HCT116 (cell line): ENCODE results near the gene CUX1. TPM values are rescaled to one million over a fixed set of nuclear protein-coding genes. Genes with fewer than 3 reads are reported as not detected.
A peak's percentile ranks its signal among the peaks of the same experiment; 100 is the strongest.

Experiments used
- ATAC-seq: fragments of 200-7000 bp; cut with Tn5 transposase; 2 replicates; pipeline ENCODE4 v1.9.1; 2020; ENCODE audit warnings: mild to moderate bottlenecking, moderate library complexity
- BruUV-seq: library from RNA; stranded (reverse); fragments of 400-500 nt; replicated peaks from 2 replicates; lab custom pipeline; 2021; lab: Mats Ljungman, UMichigan
- CTCF ChIA-PET: fragments of 300-600 bp; sonication (Branson Sonifier 250); formaldehyde crosslinking; loops from one replicate; lab custom pipeline; 2021; ENCODE audit warnings: antibody characterized with exemption; lab: Charles Lee
- POLR2A ChIA-PET: fragments of 300-600, 350-600 bp; sonication (Branson Sonifier 250); formaldehyde crosslinking; loops from one replicate; lab custom pipeline; 2021; ENCODE audit warnings: antibody characterized with exemption; lab: Charles Lee
- RAD21 ChIA-PET, 2 experiments: fragments of 300-600 bp; sonication (Branson Sonifier 250); formaldehyde crosslinking; loops; one replicate each; lab custom pipeline; 2023; ENCODE audit warnings: low total read pairs in 2 of 2; ENCODE audit not compliant: uncharacterized antibody in 2 of 2, unreplicated experiment in 2 of 2, low non-redundant PET in 1 of 2; lab: Charles Lee
- DNase-seq: peaks from one replicate; pipeline ENCODE4 v3.0.0-alpha.2; 2010; ENCODE audit warnings: low read depth, low spot score
- H2AFZ ChIP-seq: fragments of 200-600 bp; shearing (Covaris generic), sonication (generic); 2 replicates; pipeline ENCODE4 v1.6.1; 2017; ENCODE audit warnings: low read depth, mixed run types, mixed read lengths, antibody characterized with exemption, low read length; ENCODE audit not compliant: poor library complexity, severe bottlenecking
- H3K27ac ChIP-seq: 2 replicates; pipeline ENCODE4 v1.5.1; 2012; ENCODE audit warnings: low read depth, low read length
- H3K27me3 ChIP-seq: fragments of 200-600 bp; sonication (generic); 2 replicates; pipeline ENCODE4 v1.6.1; 2016; ENCODE audit warnings: mixed run types, low read length, mixed read lengths; ENCODE audit not compliant: insufficient read depth
- H3K36me3 ChIP-seq, 2 experiments: fragments of 200-500 bp in 1 of 2; fragments of 200-600 bp in 1 of 2; sonication (Bioruptor generic) in 1 of 2; sonication (generic) in 1 of 2; 2 replicates each; pipeline versions ENCODE4 v1.5.1 to v1.6.1; 2014 to 2016; ENCODE audit warnings: low read length in 2 of 2, inconsistent platforms in 1 of 2, mixed read lengths in 1 of 2, mixed run types in 1 of 2; ENCODE audit not compliant: insufficient read depth in 2 of 2, control insufficient read depth in 1 of 2
- H3K4me1 ChIP-seq, 2 experiments: fragments of 200-600 bp in 1 of 2; sonication (generic) in 1 of 2; 2 replicates each; pipeline versions ENCODE4 v1.5.1 to v1.6.1; 2012 to 2017; ENCODE audit warnings: low read length in 2 of 2, inconsistent platforms in 1 of 2, mild to moderate bottlenecking in 1 of 2, mixed read lengths in 1 of 2, mixed run types in 1 of 2, moderate library complexity in 1 of 2; ENCODE audit not compliant: insufficient read depth in 2 of 2, control insufficient read depth in 1 of 2
- H3K4me2 ChIP-seq: fragments of 200-600 bp; sonication (generic); 2 replicates; pipeline ENCODE4 v1.6.1; 2017; ENCODE audit warnings: mixed run types, low read length, mixed read lengths
- H3K4me3 ChIP-seq, 2 experiments: fragments of 200-600 bp in 1 of 2; sonication (generic) in 1 of 2; replicated peaks in 1 of 2; 2 replicates each; pipeline ENCODE4 v1.5.1; 2011 to 2016; ENCODE audit warnings: low read length in 2 of 2, control low read depth in 1 of 2, low read depth in 1 of 2, mild to moderate bottlenecking in 1 of 2, mixed read lengths in 1 of 2, mixed run types in 1 of 2
- H3K79me2 ChIP-seq: fragments of 200-600 bp; sonication (generic); 2 replicates; pipeline ENCODE4 v1.6.1; 2017; ENCODE audit warnings: mild to moderate bottlenecking, mixed run types, low read length, moderate library complexity, mixed read lengths; ENCODE audit not compliant: insufficient read depth
- H3K9ac ChIP-seq: fragments of 200-600 bp; sonication (generic); 2 replicates; pipeline ENCODE4 v1.6.1; 2016; ENCODE audit warnings: low read length, mixed read lengths
- H3K9me2 ChIP-seq: fragments of 200-600 bp; sonication (generic), shearing (Covaris generic); 2 replicates; pipeline ENCODE4 v1.6.1; 2017; ENCODE audit warnings: mixed run types, mild to moderate bottlenecking, moderate library complexity; ENCODE audit not compliant: insufficient read depth
- H3K9me3 ChIP-seq, 2 experiments: fragments of 200-500 bp in 1 of 2; fragments of 200-600 bp in 1 of 2; sonication (Bioruptor generic) in 1 of 2; sonication (generic) in 1 of 2; 2 replicates each; pipeline ENCODE4 v1.6.1; 2014 to 2017; ENCODE audit warnings: low read length in 2 of 2, mixed read lengths in 2 of 2, inconsistent platforms in 1 of 2, low read depth in 1 of 2, mild to moderate bottlenecking in 1 of 2, mixed run types in 1 of 2, moderate library complexity in 1 of 2; ENCODE audit not compliant: control insufficient read depth in 1 of 2, insufficient read depth in 1 of 2
- H4K20me1 ChIP-seq: fragments of 200-600 bp; sonication (generic), shearing (Covaris generic); 2 replicates; pipeline ENCODE4 v1.6.1; 2017; ENCODE audit warnings: mixed run types, mild to moderate bottlenecking, moderate library complexity; ENCODE audit not compliant: insufficient read depth
- CBX3 ChIP-seq: IDR thresholded peaks from 2 replicates; pipeline ENCODE4 v1.6.1; 2012; ENCODE audit warnings: low read depth
- CEBPB ChIP-seq: IDR thresholded peaks from 2 replicates; pipeline ENCODE4 v1.6.1; 2012; ENCODE audit warnings: low read depth
- ELF1 ChIP-seq: IDR thresholded peaks from 2 replicates; pipeline ENCODE4 v1.6.1; 2012; ENCODE audit warnings: low read depth, borderline replicate concordance
- EZH2 ChIP-seq: fragments of 200-600 bp; sonication (generic); IDR thresholded peaks from 2 replicates; pipeline ENCODE4 v1.6.1; 2017; ENCODE audit warnings: antibody characterized with exemption, mixed run types
- EZH2phosphoT487 ChIP-seq: fragments of 200-600 bp; IDR thresholded peaks from 2 replicates; pipeline ENCODE4 v1.6.1; 2018; ENCODE audit warnings: antibody characterized with exemption, borderline replicate concordance
- FOSL1 ChIP-seq: IDR thresholded peaks from 2 replicates; pipeline ENCODE4 v1.6.1; 2012; ENCODE audit warnings: low read depth
- POLR2A ChIP-seq: IDR thresholded peaks from 2 replicates; pipeline ENCODE4 v1.7.0; 2011; ENCODE audit warnings: borderline replicate concordance; ENCODE audit not compliant: insufficient read depth, insufficient read length; ENCODE audit errors: extremely low read depth
- POLR2AphosphoS5 ChIP-seq: IDR thresholded peaks from 2 replicates; pipeline ENCODE4 v1.6.1; 2011; ENCODE audit warnings: mild to moderate bottlenecking, low read depth, low read length, moderate library complexity
- SIN3A ChIP-seq: IDR thresholded peaks from 2 replicates; pipeline ENCODE4 v1.6.1; 2012; ENCODE audit warnings: low read depth
- SP1 ChIP-seq: IDR thresholded peaks from 2 replicates; pipeline ENCODE4 v1.6.1; 2012; ENCODE audit warnings: low read depth
- SRF ChIP-seq: IDR thresholded peaks from 2 replicates; pipeline ENCODE4 v1.6.1; 2012; ENCODE audit warnings: low read depth
- YY1 ChIP-seq: IDR thresholded peaks from 2 replicates; pipeline ENCODE4 v1.6.1; 2011; ENCODE audit warnings: low read length, low read depth, moderate library complexity, mild to moderate bottlenecking; ENCODE audit not compliant: insufficient replicate concordance; ENCODE audit errors: extremely low read depth
- ZFX ChIP-seq: fragments of 450-650 bp; IDR thresholded peaks from 2 replicates; pipeline ENCODE4 v1.6.1; 2017
- ZNF274 ChIP-seq: fragments of 200-500 bp; sonication (Bioruptor generic); IDR thresholded peaks from 2 replicates; pipeline ENCODE4 v1.6.1; 2014; ENCODE audit warnings: mild to moderate bottlenecking, low read depth, low read length, inconsistent platforms
- intact Hi-C: fragments of 100-400 bp; cut with micrococcal nuclease; formaldehyde crosslinking; loops from 2 replicates; pipeline ENCODE4 v1.10.0; 2022
- total RNA-seq: library from RNA; stranded (reverse); gene quantifications from one replicate; pipeline ENCODE4 v1.2.1, GENCODE V29; 2021; ENCODE audit not compliant: unreplicated experiment
- TF ChIP-seq, protein P1 (sequence below): IDR thresholded peaks from 2 replicates; pipeline ENCODE4 v1.6.1; 2012
- TF ChIP-seq, protein P2 (sequence below): IDR thresholded peaks from 2 replicates; pipeline ENCODE4 v1.6.1; 2011; ENCODE audit warnings: mild to moderate bottlenecking, low read length, moderate library complexity; ENCODE audit not compliant: insufficient replicate concordance; ENCODE audit errors: extremely low read depth
- TF ChIP-seq, protein P3 (sequence below): IDR thresholded peaks from 2 replicates; pipeline ENCODE4 v1.6.1; 2012; ENCODE audit warnings: low read depth
- TF ChIP-seq, protein P4 (sequence below): IDR thresholded peaks from 2 replicates; pipeline ENCODE4 v1.6.1; 2012

The CUX1 gene
- total RNA-seq, 1 experiment from 2014 or later, result 68.9 TPM

DNA sequence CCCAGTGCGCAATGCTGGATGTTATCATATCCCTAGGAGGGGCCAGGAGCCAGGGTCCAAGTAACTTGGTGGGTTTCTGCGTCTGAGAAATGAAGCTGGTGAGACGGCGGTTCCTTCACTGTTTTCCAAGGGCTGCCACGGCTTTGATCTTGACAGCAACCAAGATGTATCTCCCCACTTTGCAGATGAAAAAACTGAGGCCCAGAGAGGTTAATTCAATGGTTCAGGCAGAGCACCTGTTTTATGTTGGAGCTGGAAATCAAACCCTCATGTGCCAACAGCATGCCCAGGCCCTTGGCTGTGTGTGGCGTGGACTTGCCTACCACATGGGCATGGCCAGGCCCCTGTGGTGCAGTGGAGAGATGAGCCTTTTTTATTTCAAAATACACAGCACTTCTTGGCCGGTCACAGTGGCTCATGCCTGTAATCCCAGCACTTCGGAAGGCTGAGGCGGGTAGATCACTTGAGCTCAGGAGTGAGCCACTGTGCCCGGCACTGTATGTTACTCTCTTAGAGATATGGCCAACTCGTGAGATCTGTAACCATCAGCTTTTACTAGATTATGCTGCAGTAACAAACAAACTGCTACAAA lies 244.0 kb downstream of the CUX1 start:
- H3K27me3 ChIP-seq, result no peaks in the 10 kb centered on the region
- no peaks in the 10 kb centered on the region for H3K9me2 ChIP-seq
- DNase-seq (no peak), ATAC-seq (no peak)
- no peaks in the 10 kb centered on the region for H3K36me3 ChIP-seq
- peaks cover 46 to 61% of the 10 kb centered on the region in 2 experiments for H3K4me1 ChIP-seq
- no peak overlapping the region for H2AFZ ChIP-seq
- ChIA-PET RAD21 (no interaction called here), POLR2A (interaction anchor here (0.6 kb wide), 1 partner anchor 475 kb away, joined by 3 read pairs; no protein-coding TSS in a partner anchor), CTCF (no interaction called here)
- H4K20me1 ChIP-seq, result no peaks in the 10 kb centered on the region
- intact Hi-C loops, result no loop called here
- BruUV-seq, result no TSS peak
- no peak overlapping the region for H3K4me3 ChIP-seq
- H3K27ac ChIP-seq, result peak overlapping the region; percentile 11; the same call in 1 of the 2 replicates
- peak overlapping the region; percentile 68 for H3K4me2 ChIP-seq
- TF ChIP-seq, protein P1, sequence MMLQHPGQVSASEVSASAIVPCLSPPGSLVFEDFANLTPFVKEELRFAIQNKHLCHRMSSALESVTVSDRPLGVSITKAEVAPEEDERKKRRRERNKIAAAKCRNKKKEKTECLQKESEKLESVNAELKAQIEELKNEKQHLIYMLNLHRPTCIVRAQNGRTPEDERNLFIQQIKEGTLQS, result no peak
- TF ChIP-seq, protein P2, sequence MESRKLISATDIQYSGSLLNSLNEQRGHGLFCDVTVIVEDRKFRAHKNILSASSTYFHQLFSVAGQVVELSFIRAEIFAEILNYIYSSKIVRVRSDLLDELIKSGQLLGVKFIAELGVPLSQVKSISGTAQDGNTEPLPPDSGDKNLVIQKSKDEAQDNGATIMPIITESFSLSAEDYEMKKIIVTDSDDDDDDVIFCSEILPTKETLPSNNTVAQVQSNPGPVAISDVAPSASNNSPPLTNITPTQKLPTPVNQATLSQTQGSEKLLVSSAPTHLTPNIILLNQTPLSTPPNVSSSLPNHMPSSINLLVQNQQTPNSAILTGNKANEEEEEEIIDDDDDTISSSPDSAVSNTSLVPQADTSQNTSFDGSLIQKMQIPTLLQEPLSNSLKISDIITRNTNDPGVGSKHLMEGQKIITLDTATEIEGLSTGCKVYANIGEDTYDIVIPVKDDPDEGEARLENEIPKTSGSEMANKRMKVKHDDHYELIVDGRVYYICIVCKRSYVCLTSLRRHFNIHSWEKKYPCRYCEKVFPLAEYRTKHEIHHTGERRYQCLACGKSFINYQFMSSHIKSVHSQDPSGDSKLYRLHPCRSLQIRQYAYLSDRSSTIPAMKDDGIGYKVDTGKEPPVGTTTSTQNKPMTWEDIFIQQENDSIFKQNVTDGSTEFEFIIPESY, result no peak
- TF ChIP-seq CEBPB, result no peak
- no peak for TF ChIP-seq POLR2AphosphoS5
- TF ChIP-seq, protein P3, sequence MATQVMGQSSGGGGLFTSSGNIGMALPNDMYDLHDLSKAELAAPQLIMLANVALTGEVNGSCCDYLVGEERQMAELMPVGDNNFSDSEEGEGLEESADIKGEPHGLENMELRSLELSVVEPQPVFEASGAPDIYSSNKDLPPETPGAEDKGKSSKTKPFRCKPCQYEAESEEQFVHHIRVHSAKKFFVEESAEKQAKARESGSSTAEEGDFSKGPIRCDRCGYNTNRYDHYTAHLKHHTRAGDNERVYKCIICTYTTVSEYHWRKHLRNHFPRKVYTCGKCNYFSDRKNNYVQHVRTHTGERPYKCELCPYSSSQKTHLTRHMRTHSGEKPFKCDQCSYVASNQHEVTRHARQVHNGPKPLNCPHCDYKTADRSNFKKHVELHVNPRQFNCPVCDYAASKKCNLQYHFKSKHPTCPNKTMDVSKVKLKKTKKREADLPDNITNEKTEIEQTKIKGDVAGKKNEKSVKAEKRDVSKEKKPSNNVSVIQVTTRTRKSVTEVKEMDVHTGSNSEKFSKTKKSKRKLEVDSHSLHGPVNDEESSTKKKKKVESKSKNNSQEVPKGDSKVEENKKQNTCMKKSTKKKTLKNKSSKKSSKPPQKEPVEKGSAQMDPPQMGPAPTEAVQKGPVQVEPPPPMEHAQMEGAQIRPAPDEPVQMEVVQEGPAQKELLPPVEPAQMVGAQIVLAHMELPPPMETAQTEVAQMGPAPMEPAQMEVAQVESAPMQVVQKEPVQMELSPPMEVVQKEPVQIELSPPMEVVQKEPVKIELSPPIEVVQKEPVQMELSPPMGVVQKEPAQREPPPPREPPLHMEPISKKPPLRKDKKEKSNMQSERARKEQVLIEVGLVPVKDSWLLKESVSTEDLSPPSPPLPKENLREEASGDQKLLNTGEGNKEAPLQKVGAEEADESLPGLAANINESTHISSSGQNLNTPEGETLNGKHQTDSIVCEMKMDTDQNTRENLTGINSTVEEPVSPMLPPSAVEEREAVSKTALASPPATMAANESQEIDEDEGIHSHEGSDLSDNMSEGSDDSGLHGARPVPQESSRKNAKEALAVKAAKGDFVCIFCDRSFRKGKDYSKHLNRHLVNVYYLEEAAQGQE, result no peak
- no peak for TF ChIP-seq FOSL1
- TF ChIP-seq, protein P4, sequence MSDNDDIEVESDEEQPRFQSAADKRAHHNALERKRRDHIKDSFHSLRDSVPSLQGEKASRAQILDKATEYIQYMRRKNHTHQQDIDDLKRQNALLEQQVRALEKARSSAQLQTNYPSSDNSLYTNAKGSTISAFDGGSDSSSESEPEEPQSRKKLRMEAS, result no peak
- TF ChIP-seq SRF, result no peak
- TF ChIP-seq ZNF274, result no peak
- TF ChIP-seq YY1, result no peak
- no peak for TF ChIP-seq EZH2phosphoT487
- TF ChIP-seq SP1, result no peak
- no peak for TF ChIP-seq ZFX
- no peak for TF ChIP-seq CBX3
- no peak for TF ChIP-seq ELF1
- no peak for TF ChIP-seq SIN3A
- TF ChIP-seq POLR2A, result no peak
- no peak for TF ChIP-seq EZH2
- peaks cover 8% of the 10 kb centered on the region; the same call in 1 of the 2 replicates for H3K79me2 ChIP-seq
- peak overlapping the region; percentile 18 for H3K9ac ChIP-seq
- H3K9me3 ChIP-seq, result 0 out of 4 replicates have a peak, but pooled peaks cover 0 to under 1% of the 10 kb centered on the region in 2 experiments
